HEK293 (cell line): ENCODE results near the gene PAXX.

Source experiments
- GLIS1 ChIP-seq: fragments of 450-650 bp; formaldehyde crosslinking; IDR thresholded peaks from 2 replicates; pipeline ENCODE4 v1.5.1; 2016; ENCODE audit warnings: missing biosample characterization, missing genetic modification characterization
- IKZF3 ChIP-seq: fragments of 450-650 bp; IDR thresholded peaks from 2 replicates; pipeline ENCODE4 v1.5.0; 2018; ENCODE audit warnings: missing biosample characterization, mild to moderate bottlenecking, missing genetic modification characterization, moderate library complexity
- KLF1 ChIP-seq: fragments of 450-650 bp; formaldehyde crosslinking; IDR thresholded peaks from 2 replicates; pipeline ENCODE4 v1.5.1; 2016; ENCODE audit warnings: missing biosample characterization, missing genetic modification characterization
- KLF7 ChIP-seq: fragments of 450-650 bp; formaldehyde crosslinking; IDR thresholded peaks from 2 replicates; pipeline ENCODE4 v1.5.1; 2016; ENCODE audit warnings: missing biosample characterization, missing genetic modification characterization, borderline replicate concordance
- REPIN1 ChIP-seq: fragments of 450-650 bp; formaldehyde crosslinking; IDR thresholded peaks from 2 replicates; pipeline ENCODE4 v1.5.1; 2017; ENCODE audit warnings: missing biosample characterization, missing genetic modification characterization, low read depth
- SP7 ChIP-seq: fragments of 450-650 bp; formaldehyde crosslinking; IDR thresholded peaks from 2 replicates; pipeline ENCODE4 v1.5.1; 2016; ENCODE audit warnings: missing biosample characterization, missing genetic modification characterization
- ZBTB26 ChIP-seq: fragments of 450-650 bp; formaldehyde crosslinking; optimal IDR thresholded peaks from 2 replicates; pipeline ENCODE3; 2016; ENCODE audit warnings: missing biosample characterization, mild to moderate bottlenecking, missing genetic modification characterization
- ZBTB49 ChIP-seq: fragments of 450-650 bp; formaldehyde crosslinking; IDR thresholded peaks from 2 replicates; pipeline ENCODE4 v1.5.1; 2016; ENCODE audit warnings: missing biosample characterization, missing genetic modification characterization, low read depth
- ZBTB6 ChIP-seq: fragments of 450-650 bp; formaldehyde crosslinking; IDR thresholded peaks from 2 replicates; pipeline ENCODE4 v1.5.1; 2017; ENCODE audit warnings: missing biosample characterization, missing genetic modification characterization
- ZBTB7A ChIP-seq: fragments of 450-650 bp; formaldehyde crosslinking; IDR thresholded peaks from 2 replicates; pipeline ENCODE4 v1.5.1; 2016; ENCODE audit warnings: low read depth, missing biosample characterization, missing genetic modification characterization
- ZFHX2 ChIP-seq: fragments of 450-650 bp; formaldehyde crosslinking; conservative IDR thresholded peaks from 2 replicates; pipeline ENCODE4 v1.5.1; 2016; ENCODE audit warnings: missing biosample characterization, missing genetic modification characterization
- ZFP37 ChIP-seq: fragments of 450-650 bp; formaldehyde crosslinking; IDR thresholded peaks from 2 replicates; pipeline ENCODE4 v1.5.1; 2016; ENCODE audit warnings: missing biosample characterization, missing genetic modification characterization
- ZNF155 ChIP-seq: fragments of 450-650 bp; formaldehyde crosslinking; IDR thresholded peaks from 2 replicates; pipeline ENCODE4 v1.5.1; 2016; ENCODE audit warnings: missing biosample characterization, missing genetic modification characterization
- ZNF157 ChIP-seq: fragments of 450-650 bp; formaldehyde crosslinking; IDR thresholded peaks from 2 replicates; pipeline ENCODE4 v1.5.1; 2016; ENCODE audit warnings: missing biosample characterization, missing genetic modification characterization
- ZNF24 ChIP-seq: fragments of 450-650 bp; formaldehyde crosslinking; IDR thresholded peaks from 2 replicates; pipeline ENCODE4 v1.5.1; 2016; ENCODE audit warnings: missing biosample characterization, missing genetic modification characterization
- ZNF274 ChIP-seq, 2 experiments: fragments of 200-500 bp in 1 of 2; fragments of 450-650 bp in 1 of 2; sonication (Bioruptor generic) in 1 of 2; formaldehyde crosslinking in 1 of 2; IDR thresholded peaks; 2 replicates each; pipeline versions ENCODE4 v1.5.1 to v1.6.1; 2014 to 2016; ENCODE audit warnings: borderline replicate concordance in 1 of 2, inconsistent platforms in 1 of 2, low read length in 1 of 2, missing biosample characterization in 1 of 2, missing genetic modification characterization in 1 of 2
- ZNF394 ChIP-seq: fragments of 450-650 bp; formaldehyde crosslinking; IDR thresholded peaks from 2 replicates; pipeline ENCODE4 v1.5.1; 2016; ENCODE audit warnings: missing biosample characterization, missing genetic modification characterization, mild to moderate bottlenecking, moderate library complexity, borderline replicate concordance
- ZNF404 ChIP-seq: fragments of 450-650 bp; formaldehyde crosslinking; IDR thresholded peaks from 2 replicates; pipeline ENCODE4 v1.5.1; 2017; ENCODE audit warnings: missing biosample characterization, missing genetic modification characterization
- ZNF548 ChIP-seq: fragments of 450-650 bp; formaldehyde crosslinking; IDR thresholded peaks from 2 replicates; pipeline ENCODE4 v1.5.1; 2016; ENCODE audit warnings: missing biosample characterization, missing genetic modification characterization
- ZNF660 ChIP-seq: fragments of 450-650 bp; IDR thresholded peaks from 2 replicates; pipeline ENCODE4 v1.5.1; 2018; ENCODE audit warnings: missing biosample characterization, mild to moderate bottlenecking, missing genetic modification characterization
- ZNF76 ChIP-seq: fragments of 450-650 bp; formaldehyde crosslinking; IDR thresholded peaks from 2 replicates; pipeline ENCODE4; 2016; ENCODE audit warnings: low read depth, missing biosample characterization, missing genetic modification characterization, borderline replicate concordance
- ZNF792 ChIP-seq: fragments of 450-650 bp; formaldehyde crosslinking; IDR thresholded peaks from 2 replicates; pipeline ENCODE4 v1.5.1; 2016; ENCODE audit warnings: missing biosample characterization, missing genetic modification characterization
- ZSCAN16 ChIP-seq: fragments of 450-650 bp; formaldehyde crosslinking; IDR thresholded peaks from 2 replicates; pipeline ENCODE4 v1.5.1; 2016; ENCODE audit warnings: missing biosample characterization, missing genetic modification characterization
- ZSCAN23 ChIP-seq: fragments of 450-650 bp; formaldehyde crosslinking; IDR thresholded peaks from 2 replicates; pipeline ENCODE4 v1.5.1; 2016; ENCODE audit warnings: missing biosample characterization, missing genetic modification characterization
- TF ChIP-seq, protein P1 (sequence below): fragments of 450-650 bp; formaldehyde crosslinking; IDR thresholded peaks from 2 replicates; pipeline ENCODE4 v1.5.1; 2016; ENCODE audit warnings: missing biosample characterization, missing genetic modification characterization
- TF ChIP-seq, protein P2 (sequence below): fragments of 450-650 bp; formaldehyde crosslinking; IDR thresholded peaks from 2 replicates; pipeline ENCODE4 v1.5.1; 2016; ENCODE audit warnings: missing biosample characterization, missing genetic modification characterization, low read depth
- TF ChIP-seq, protein P3 (sequence below): fragments of 450-650 bp; formaldehyde crosslinking; IDR thresholded peaks from 2 replicates; pipeline ENCODE4 v1.5.1; 2017; ENCODE audit warnings: missing biosample characterization, missing genetic modification characterization

PAXX gene

DNA sequence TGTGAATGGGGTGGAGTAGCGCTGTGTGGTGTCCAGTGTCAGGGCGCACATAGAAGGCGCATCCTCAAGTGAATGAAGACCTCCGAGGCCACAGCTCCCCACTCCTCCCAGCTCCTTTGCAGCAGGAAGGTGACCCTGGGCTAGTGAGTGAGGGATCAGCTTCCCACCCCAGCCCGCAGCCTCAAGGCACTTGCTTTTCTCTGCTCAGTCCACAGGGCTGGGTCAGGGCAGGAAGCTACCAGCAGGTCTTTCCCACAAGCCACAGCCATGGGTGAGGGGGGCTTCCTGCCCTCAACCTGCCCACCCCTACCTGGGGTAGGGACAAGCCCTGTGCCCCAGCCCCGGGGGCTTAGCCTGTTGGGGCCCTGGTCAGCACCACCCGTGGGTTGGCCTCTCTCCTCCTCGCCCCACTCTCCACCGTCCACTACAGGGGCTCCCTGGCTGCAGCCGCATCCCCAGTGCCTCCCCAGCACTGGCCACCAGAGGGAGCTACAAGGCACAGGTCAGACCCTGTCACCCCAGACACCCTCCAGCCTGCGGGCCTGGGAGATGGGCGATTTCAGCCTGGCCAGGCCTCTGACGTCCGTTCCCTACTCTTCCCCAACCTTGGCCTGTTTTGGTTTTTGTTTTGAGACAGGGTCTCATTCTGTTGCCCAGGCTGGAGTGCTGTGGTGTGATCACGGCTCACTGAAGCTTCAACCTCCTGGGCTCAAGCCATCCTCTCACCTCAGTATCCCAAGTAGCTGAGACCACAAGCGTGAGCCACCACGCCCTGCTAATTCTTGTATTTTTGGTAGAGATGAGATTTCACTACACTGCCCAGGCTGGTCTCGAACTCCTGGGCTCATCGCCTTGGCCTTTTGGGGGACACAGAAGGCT is 37.1 kb downstream of the PAXX start (continued):
- TF ChIP-seq KLF1 (tag by site-specific recombination) (peak; percentile 32), ZNF792 (tag by site-specific recombination) (no peak), ZNF404 (no peak), ZNF394 (peak; percentile 19; the same call in 1 of the 2 replicates), ZSCAN16 (no peak), ZNF274 (IDR thresholded peaks at IDR 0.05; ENCODE audit: low read length) (no peak), ZNF274 (tag by site-specific recombination; IDR thresholded peaks at IDR 0.05; ENCODE audit: borderline replicate concordance) (no peak), ZBTB26 (no peak), IKZF3 (tag by site-specific recombination) (no peak), ZFP37 (tag by site-specific recombination) (0 out of 2 replicates have a peak, but pooled peaks have one; percentile 22), ZNF76 (tag by site-specific recombination) (peak; percentile 33; the same call in 1 of the 2 replicates), ZNF548 (no peak), ZSCAN23 (tag by site-specific recombination) (no peak), REPIN1 (no peak), ZFHX2 (tag by site-specific recombination) (no peak), ZBTB7A (tag by site-specific recombination) (peak; percentile 55), ZBTB49 (no peak), ZNF24 (tag by site-specific recombination) (no peak), SP7 (tag by site-specific recombination) (0 out of 2 replicates have a peak, but pooled peaks have one; percentile 14), KLF7 (peak; percentile 63; the same call in 1 of the 2 replicates), ZNF157 (tag by site-specific recombination) (no peak), ZNF660 (tag by site-specific recombination) (0 out of 2 replicates have a peak, but pooled peaks have one; percentile 31), GLIS1 (tag by site-specific recombination) (no peak), ZBTB6 (tag by site-specific recombination) (no peak), ZNF155 (tag by site-specific recombination) (no peak)
- TF ChIP-seq, protein P1, sequence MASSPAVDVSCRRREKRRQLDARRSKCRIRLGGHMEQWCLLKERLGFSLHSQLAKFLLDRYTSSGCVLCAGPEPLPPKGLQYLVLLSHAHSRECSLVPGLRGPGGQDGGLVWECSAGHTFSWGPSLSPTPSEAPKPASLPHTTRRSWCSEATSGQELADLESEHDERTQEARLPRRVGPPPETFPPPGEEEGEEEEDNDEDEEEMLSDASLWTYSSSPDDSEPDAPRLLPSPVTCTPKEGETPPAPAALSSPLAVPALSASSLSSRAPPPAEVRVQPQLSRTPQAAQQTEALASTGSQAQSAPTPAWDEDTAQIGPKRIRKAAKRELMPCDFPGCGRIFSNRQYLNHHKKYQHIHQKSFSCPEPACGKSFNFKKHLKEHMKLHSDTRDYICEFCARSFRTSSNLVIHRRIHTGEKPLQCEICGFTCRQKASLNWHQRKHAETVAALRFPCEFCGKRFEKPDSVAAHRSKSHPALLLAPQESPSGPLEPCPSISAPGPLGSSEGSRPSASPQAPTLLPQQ (tag by site-specific recombination) = no peak
- TF ChIP-seq, protein P2, sequence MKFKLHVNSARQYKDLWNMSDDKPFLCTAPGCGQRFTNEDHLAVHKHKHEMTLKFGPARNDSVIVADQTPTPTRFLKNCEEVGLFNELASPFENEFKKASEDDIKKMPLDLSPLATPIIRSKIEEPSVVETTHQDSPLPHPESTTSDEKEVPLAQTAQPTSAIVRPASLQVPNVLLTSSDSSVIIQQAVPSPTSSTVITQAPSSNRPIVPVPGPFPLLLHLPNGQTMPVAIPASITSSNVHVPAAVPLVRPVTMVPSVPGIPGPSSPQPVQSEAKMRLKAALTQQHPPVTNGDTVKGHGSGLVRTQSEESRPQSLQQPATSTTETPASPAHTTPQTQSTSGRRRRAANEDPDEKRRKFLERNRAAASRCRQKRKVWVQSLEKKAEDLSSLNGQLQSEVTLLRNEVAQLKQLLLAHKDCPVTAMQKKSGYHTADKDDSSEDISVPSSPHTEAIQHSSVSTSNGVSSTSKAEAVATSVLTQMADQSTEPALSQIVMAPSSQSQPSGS (tag by site-specific recombination) = no peak
- TF ChIP-seq, protein P3, sequence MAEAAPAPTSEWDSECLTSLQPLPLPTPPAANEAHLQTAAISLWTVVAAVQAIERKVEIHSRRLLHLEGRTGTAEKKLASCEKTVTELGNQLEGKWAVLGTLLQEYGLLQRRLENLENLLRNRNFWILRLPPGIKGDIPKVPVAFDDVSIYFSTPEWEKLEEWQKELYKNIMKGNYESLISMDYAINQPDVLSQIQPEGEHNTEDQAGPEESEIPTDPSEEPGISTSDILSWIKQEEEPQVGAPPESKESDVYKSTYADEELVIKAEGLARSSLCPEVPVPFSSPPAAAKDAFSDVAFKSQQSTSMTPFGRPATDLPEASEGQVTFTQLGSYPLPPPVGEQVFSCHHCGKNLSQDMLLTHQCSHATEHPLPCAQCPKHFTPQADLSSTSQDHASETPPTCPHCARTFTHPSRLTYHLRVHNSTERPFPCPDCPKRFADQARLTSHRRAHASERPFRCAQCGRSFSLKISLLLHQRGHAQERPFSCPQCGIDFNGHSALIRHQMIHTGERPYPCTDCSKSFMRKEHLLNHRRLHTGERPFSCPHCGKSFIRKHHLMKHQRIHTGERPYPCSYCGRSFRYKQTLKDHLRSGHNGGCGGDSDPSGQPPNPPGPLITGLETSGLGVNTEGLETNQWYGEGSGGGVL (tag by site-specific recombination) = no peak
